Thyroid gland (tissue), 4 donors: ENCODE measurements around the gene PCTP. TPM values are rescaled to one million over a fixed set of nuclear protein-coding genes. Genes with fewer than 3 reads are reported as not detected.

Experiments used
- DNase-seq, 2 donors: peaks; one replicate each; pipeline ENCODE4 v3.0.0-alpha.2; 2019
- H3K27ac ChIP-seq, 3 donors: fragments of 200-600 bp; sonication (generic); 1 replicate in 2 of 3; 2 replicates in 1 of 3; pipeline ENCODE4 v1.5.1; 2016 to 2019; ENCODE audit warnings: mild to moderate bottlenecking in 1 of 3, moderate library complexity in 1 of 3
- H3K27me3 ChIP-seq: fragments of 200-600 bp; sonication (generic); one replicate; pipeline ENCODE4 v1.5.1; 2019
- H3K36me3 ChIP-seq, 2 donors: fragments of 200-600 bp; sonication (generic); one replicate each; pipeline ENCODE4 v1.5.1; 2016 to 2019
- H3K4me1 ChIP-seq, 2 donors: fragments of 200-600 bp; sonication (generic); one replicate each; pipeline ENCODE4 v1.5.1; 2017 to 2019
- H3K4me3 ChIP-seq, 3 donors: fragments of 200-600 bp; sonication (generic); replicated peaks in 1 of 3; 1 replicate in 2 of 3; 2 replicates in 1 of 3; pipeline ENCODE4 v1.5.1; 2016; ENCODE audit warnings: mild to moderate bottlenecking in 1 of 3
- H3K9me3 ChIP-seq: fragments of 200-600 bp; sonication (generic); one replicate; pipeline ENCODE4 v1.5.1; 2017
- POLR2A ChIP-seq, 2 donors: fragments of 450-650 bp; IDR thresholded peaks; one replicate each; pipeline ENCODE4 v1.6.1; 2017; ENCODE audit warnings: antibody characterized with exemption in 2 of 2, mild to moderate bottlenecking in 2 of 2, moderate library complexity in 1 of 2
- WGBS, 2 donors: methylation state at CpG; one replicate each; pipeline ENCODE4 v1.1.5; 2017; 5-methylcytosine and 5-hydroxymethylcytosine counted together
- intact Hi-C: fragments of 100-400 bp; cut with DNase I; formaldehyde crosslinking; loops from one replicate; pipeline ENCODE4 v1.15.1; 2023
- total RNA-seq, 4 donors: library from RNA; depleted of rRNA; stranded (reverse); fragments of >200 nt; gene quantifications; one replicate each; pipeline ENCODE4 v1.2.3, GENCODE V29; 2016
- TF ChIP-seq, protein P1 (sequence below), 6 experiments: fragments of 200-600 bp in 3 of 6; fragments of 450-650 bp in 3 of 6; sonication (generic) in 3 of 6; IDR thresholded peaks; one replicate each; pipeline ENCODE4 v1.5.1; 2016 to 2019; ENCODE audit warnings: antibody characterized with exemption in 6 of 6, mild to moderate bottlenecking in 2 of 6, inconsistent platforms in 1 of 6, moderate library complexity in 1 of 6

Gene PCTP
- total RNA-seq, 4 donors from 2014 or later, result 13.7 to 17.2 (median 14.8) TPM

DNA sequence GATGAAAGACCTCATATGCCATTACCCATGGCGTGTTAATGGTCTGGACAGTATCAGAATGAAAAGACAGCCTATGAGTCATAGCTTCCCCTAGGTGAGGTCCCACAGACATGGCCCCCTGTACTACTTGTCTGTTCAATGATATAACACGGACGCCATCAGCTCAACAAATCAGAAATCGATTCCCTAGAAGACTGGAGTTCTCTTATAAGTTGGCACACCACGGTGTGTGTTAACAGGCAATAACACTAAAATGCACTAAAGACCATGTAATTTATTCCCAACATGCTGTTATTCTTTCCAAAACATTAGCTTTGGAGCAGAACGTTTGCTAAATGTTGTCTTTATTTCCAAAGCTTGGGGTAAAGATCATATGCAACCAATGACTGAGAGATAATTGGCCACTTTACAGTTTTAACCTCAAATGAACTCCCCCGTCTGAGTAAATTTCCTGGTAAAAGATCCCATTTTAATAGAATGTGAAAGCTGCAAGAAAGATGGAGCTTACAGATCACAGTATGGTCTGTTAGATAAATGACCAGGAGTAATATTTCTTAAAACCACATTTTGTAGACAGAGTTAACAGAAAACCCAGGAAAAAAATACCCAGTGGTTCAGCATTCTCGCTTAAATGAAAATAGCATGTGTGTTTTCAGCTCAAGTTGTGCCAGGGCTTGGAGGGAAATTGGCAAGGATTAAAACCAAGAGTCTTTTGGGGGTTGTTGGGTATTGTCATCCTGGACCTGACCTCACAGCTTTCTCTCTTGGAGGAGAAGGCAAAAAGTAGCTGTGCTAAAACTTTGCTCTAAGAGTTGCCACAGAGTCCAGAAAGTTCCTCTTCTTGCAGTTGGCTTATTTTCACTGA, 65.9 kb downstream of the PCTP start:
- Histone ChIP-seq H3K36me3 (no peaks in the 10 kb centered on the region), H3K4me3 (no peak overlapping the region), H3K9me3 (no peaks in the 10 kb centered on the region), H3K27ac (no peak overlapping the region), H3K4me1 (no peaks in the 10 kb centered on the region), H3K27me3 (no peaks in the 10 kb centered on the region)
- WGBS, 2 donors, result 65 to 76% methylated on average over 8 of the region's 8 CpGs
- intact Hi-C loops, result no loop called here
- DNase-seq, result no peak
- TF ChIP-seq POLR2A (IDR thresholded peaks at IDR 0.05), result no peak
- TF ChIP-seq, protein P1, sequence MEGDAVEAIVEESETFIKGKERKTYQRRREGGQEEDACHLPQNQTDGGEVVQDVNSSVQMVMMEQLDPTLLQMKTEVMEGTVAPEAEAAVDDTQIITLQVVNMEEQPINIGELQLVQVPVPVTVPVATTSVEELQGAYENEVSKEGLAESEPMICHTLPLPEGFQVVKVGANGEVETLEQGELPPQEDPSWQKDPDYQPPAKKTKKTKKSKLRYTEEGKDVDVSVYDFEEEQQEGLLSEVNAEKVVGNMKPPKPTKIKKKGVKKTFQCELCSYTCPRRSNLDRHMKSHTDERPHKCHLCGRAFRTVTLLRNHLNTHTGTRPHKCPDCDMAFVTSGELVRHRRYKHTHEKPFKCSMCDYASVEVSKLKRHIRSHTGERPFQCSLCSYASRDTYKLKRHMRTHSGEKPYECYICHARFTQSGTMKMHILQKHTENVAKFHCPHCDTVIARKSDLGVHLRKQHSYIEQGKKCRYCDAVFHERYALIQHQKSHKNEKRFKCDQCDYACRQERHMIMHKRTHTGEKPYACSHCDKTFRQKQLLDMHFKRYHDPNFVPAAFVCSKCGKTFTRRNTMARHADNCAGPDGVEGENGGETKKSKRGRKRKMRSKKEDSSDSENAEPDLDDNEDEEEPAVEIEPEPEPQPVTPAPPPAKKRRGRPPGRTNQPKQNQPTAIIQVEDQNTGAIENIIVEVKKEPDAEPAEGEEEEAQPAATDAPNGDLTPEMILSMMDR (IDR thresholded peaks at IDR 0.05), result no peak

DNA sequence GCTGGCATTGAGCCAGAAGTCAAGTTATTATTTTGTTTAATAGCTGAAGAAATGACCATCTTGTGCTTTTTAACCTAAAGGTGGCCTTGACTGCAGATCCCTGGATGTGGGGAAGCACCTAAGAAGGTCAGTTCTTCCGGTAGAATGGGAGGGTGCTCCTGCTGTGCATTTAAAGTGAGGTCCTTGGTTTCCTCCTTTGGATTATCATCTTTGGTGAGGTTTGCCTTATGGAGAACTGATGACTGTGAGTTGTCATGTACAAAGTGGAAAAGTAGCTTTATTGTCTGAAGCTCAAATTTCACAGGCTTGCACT, 66.5 kb downstream of the PCTP start:
- intact Hi-C loops, result no loop called here
- H3K9me3 ChIP-seq, result no peaks in the 10 kb centered on the region
- TF ChIP-seq, protein P1 (IDR thresholded peaks at IDR 0.05), result no peak
- TF ChIP-seq POLR2A (IDR thresholded peaks at IDR 0.05), result no peak
- H3K4me3 ChIP-seq, result no peak overlapping the region
- no peak for DNase-seq
- H3K27ac ChIP-seq, result no peak overlapping the region
- no peaks in the 10 kb centered on the region for H3K4me1 ChIP-seq
- no peaks in the 10 kb centered on the region for H3K27me3 ChIP-seq
- 60 to 87% methylated on average over 1 of the region's 1 CpG for WGBS, 2 donors
- no peaks in the 10 kb centered on the region for H3K36me3 ChIP-seq

DNA sequence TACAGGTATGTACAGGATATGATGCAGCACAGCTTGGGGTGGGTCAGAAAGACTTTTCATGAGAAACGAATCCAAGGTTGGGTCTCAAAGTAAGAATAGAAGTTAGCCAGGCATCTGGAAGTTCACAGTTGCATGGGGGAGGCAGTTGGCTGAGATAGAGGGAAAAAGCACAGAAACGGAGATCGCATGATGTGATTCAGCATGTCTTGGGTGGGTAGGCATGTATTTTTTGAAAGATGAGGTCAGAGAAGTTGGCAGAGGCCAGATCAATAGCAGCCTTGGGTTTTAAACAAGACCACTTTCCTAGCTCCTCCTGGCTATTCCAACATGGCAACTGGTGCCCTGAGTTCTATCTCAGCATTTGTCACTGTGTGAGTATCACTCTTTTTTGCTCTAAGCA, 67.2 kb downstream of the PCTP start:
- no peak for TF ChIP-seq POLR2A (IDR thresholded peaks at IDR 0.05)
- TF ChIP-seq, protein P1 (IDR thresholded peaks at IDR 0.05), result no peak
- Histone ChIP-seq H3K4me3 (no peak overlapping the region), H3K4me1 (no peaks in the 10 kb centered on the region), H3K27me3 (no peaks in the 10 kb centered on the region), H3K9me3 (no peaks in the 10 kb centered on the region), H3K36me3 (no peaks in the 10 kb centered on the region), H3K27ac (no peak overlapping the region)
- DNase-seq, result no peak
- WGBS, 2 donors, result 90 to 94% methylated on average over 3 of the region's 3 CpGs
- intact Hi-C loops, result no loop called here

DNA sequence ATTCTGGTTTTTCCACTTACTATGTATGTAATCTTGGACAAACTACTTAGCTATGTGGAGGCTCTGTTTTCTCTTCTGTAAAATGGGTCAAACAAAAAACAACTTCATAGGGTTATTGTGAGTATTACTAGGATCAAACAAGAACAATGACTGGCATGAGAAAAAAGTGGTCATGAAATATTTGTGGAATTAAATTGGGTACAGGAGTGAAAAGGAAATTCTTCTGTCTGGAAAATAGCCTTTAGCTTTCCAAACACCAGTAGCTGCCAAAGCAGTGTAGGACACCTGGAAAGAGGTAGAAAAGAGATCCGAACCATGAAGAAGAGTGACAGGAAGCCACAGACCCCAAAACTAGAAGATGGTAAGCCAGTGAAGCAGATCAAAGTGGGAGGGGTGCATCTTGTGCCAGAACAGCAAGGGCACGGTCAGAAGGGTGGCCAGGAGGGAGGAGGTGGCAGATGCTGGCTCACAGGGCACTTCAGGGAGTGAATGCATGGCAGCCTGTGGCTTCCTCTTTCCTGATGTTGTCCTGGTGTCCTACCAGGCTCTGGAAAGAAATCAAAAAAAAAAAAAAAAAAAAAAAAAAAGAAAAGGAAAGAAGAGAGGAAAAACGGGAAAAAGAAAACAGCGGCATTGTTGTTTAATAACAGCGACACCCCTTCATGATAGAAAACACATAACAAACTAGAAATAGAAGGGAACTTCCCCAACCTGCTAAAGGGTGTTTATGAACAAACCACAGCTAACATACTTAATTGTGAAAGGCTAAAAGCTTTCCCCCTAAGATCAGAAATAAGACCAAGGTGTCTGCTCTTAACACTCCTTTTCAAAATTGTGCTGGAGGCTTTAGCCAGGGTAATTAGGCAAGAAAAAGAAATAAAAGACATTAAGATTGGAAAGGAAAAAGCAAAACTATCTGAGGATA, 67.9 kb downstream of the PCTP start:
- H3K9me3 ChIP-seq, result no peaks in the 10 kb centered on the region
- H3K4me3 ChIP-seq, result no peak overlapping the region
- WGBS, 2 donors, result 73 to 84% methylated on average over 5 of the region's 5 CpGs
- intact Hi-C loops, result no loop called here
- no peak overlapping the region for H3K27ac ChIP-seq
- H3K4me1 ChIP-seq, result no peaks in the 10 kb centered on the region
- TF ChIP-seq, protein P1 (IDR thresholded peaks at IDR 0.05), result no peak
- no peak for TF ChIP-seq POLR2A (IDR thresholded peaks at IDR 0.05)
- no peaks in the 10 kb centered on the region for H3K27me3 ChIP-seq
- no peaks in the 10 kb centered on the region for H3K36me3 ChIP-seq
- DNase-seq, result no peak

DNA sequence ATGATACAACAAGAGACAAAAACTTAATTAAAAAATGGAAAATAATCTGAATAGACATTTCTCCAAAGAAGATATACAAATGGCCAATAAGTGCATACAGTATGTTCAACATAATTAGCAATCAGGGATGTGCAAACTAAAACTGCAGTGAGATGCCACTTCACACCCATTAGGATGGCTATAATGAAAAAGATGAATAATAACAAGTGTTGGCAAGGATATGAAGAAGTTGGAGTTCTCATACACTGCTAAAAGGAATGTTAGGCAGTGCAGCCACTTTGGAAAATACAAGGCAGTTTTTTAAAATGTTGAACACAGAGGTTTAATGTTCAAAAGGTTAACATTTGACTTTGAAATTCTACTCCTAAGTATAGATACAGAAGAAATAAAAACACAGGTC, 69.8 kb downstream of the PCTP start:
- intact Hi-C loops, result no loop called here
- H3K9me3 ChIP-seq, result no peaks in the 10 kb centered on the region
- H3K27ac ChIP-seq, result no peak overlapping the region
- H3K27me3 ChIP-seq, result no peaks in the 10 kb centered on the region
- no peak overlapping the region for H3K4me3 ChIP-seq
- TF ChIP-seq, protein P1 (IDR thresholded peaks at IDR 0.05), result no peak
- no peak for TF ChIP-seq POLR2A (IDR thresholded peaks at IDR 0.05)
- no peaks in the 10 kb centered on the region for H3K4me1 ChIP-seq
- no peak for DNase-seq
- no peaks in the 10 kb centered on the region for H3K36me3 ChIP-seq
